ENCODE results near the gene PAOX. TPM values are rescaled to one million over a fixed set of nuclear protein-coding genes. Genes with fewer than 3 reads are reported as not detected.
"Not testable (repeated sequence)": the region's sequence is repeated elsewhere in the genome, so short reads cannot be mapped to it uniquely, and the experiment has no call there.

The PAOX gene
- total and polyA plus RNA-seq, 2 donors from 2014 or later = 7.0 to 14.4 TPM

DNA sequence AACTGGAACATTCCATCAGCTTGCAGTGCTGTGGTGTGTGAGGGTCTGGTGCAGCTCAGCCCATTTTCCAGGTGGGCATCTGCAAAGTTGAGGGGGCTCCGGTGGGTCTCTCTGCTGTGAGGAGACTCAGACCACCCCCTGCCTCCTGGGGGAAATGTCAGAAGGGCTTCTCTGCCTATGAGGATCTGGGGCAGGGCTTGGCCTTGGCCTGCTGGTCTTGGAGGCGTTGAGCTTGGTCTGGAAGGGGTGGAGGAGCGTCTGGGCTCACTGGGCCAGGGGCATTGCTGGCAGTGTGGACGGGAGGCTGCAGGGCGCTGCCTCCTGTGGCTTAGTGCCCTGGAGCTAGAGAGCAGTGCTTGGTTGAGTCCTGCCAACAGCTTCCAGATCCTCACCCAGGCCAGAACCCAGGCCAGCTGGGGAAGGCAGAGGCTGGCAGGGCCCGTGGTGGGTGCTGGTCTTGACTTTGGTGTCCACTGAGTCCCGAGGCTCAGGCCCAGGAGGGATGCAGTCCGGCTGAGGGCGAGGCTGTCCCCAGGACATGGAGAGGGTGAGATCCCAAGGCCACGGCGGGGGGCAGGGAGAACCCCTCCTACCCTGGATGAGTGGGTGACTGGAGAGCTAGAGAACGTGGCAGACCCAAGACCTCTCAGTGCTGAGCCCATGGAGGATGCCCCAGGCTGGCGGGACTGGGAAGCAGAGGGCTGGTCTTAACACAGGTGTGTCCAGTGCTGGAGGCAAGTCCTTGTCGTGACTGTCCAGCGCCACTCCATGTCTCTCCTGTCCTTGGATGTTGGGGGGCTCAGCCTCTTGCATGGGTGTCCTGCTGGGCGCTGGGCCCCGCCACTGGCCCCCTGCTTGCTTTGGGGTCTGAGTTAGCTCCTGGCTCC, 42.5 kb downstream of the PAOX start:
- TF ChIP-seq, protein P1, sequence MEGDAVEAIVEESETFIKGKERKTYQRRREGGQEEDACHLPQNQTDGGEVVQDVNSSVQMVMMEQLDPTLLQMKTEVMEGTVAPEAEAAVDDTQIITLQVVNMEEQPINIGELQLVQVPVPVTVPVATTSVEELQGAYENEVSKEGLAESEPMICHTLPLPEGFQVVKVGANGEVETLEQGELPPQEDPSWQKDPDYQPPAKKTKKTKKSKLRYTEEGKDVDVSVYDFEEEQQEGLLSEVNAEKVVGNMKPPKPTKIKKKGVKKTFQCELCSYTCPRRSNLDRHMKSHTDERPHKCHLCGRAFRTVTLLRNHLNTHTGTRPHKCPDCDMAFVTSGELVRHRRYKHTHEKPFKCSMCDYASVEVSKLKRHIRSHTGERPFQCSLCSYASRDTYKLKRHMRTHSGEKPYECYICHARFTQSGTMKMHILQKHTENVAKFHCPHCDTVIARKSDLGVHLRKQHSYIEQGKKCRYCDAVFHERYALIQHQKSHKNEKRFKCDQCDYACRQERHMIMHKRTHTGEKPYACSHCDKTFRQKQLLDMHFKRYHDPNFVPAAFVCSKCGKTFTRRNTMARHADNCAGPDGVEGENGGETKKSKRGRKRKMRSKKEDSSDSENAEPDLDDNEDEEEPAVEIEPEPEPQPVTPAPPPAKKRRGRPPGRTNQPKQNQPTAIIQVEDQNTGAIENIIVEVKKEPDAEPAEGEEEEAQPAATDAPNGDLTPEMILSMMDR (IDR thresholded peaks at IDR 0.05; ENCODE audit: borderline replicate concordance, extremely low read depth, insufficient read depth) = no peak
- FAIRE-seq (no peak), DNase-seq (peak in 2 of 5 donors; percentile 60 to 70)
- Histone ChIP-seq H3K4me1 (ENCODE audit: control insufficient read depth in 2 of 3, insufficient read depth in 2 of 3, low read depth in 1 of 3, low read length in 3 of 3) (peaks cover 0 to 2% (median 0%) of the 10 kb centered on the region in 3 donors), H3K9me3 (ENCODE audit: control insufficient read depth in 2 of 3, insufficient read depth in 1 of 3, low read length in 3 of 3) (no peaks in the 10 kb centered on the region), H3K4me3 (ENCODE audit: low read length in 3 of 3) (no peak overlapping the region), H3K27me3 (ENCODE audit: control insufficient read depth, insufficient read depth, low read length) (no peaks in the 10 kb centered on the region), H3K27ac (ENCODE audit: low read depth in 2 of 2, low read length in 2 of 2) (no peak overlapping the region), H3K9ac (ENCODE audit: low read length in 3 of 3) (no peak overlapping the region), H3K36me3 (ENCODE audit: control insufficient read depth in 2 of 3, insufficient read depth in 3 of 3, low read length in 3 of 3) (peaks cover 0 to 6% (median 5%) of the 10 kb centered on the region in 3 donors)
- intact Hi-C loops (cut with DNase I) = no loop called here

DNA sequence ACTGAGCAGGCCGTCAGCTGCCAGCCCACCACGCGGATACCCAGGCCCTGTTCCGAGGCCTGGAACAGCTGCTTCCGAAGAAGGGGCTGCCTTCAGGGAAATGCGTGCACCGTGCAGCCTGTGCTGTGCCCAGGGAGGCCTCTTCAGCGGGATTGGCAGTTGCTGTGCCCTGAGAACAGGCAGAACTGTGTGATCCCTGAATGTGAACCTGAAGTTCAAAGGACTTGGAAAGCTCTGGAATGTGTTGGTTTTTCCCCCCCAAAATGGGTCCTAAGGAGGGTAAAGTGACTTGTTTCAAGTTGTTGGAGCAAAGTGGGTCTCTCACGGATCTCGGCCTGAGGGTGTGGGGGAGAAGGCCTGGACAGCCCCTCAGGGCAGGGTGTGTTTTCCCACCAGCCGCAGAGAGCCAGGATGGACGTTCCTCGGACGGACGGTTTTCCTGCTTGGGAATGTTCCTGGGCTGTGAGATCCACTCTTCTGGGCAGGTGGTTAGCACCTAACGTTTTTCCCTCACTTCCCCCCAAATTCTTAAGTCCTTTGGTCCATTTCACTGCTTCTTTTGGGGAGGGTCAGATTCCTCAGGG, 43.3 kb downstream of the PAOX start:
- Histone ChIP-seq H3K4me3 (ENCODE audit: low read length in 3 of 3) (no peak overlapping the region), H3K27me3 (ENCODE audit: control insufficient read depth, insufficient read depth, low read length) (no peaks in the 10 kb centered on the region), H3K27ac (ENCODE audit: low read depth in 2 of 2, low read length in 2 of 2) (no peak overlapping the region), H3K9me3 (ENCODE audit: control insufficient read depth in 2 of 3, insufficient read depth in 1 of 3, low read length in 3 of 3) (no peaks in the 10 kb centered on the region), H3K4me1 (ENCODE audit: control insufficient read depth in 2 of 3, insufficient read depth in 2 of 3, low read depth in 1 of 3, low read length in 3 of 3) (peaks cover 0 to 2% (median 0%) of the 10 kb centered on the region in 3 donors), H3K9ac (ENCODE audit: low read length in 3 of 3) (no peak overlapping the region), H3K36me3 (ENCODE audit: control insufficient read depth in 2 of 3, insufficient read depth in 3 of 3, low read length in 3 of 3) (peaks cover 0 to 6% (median 5%) of the 10 kb centered on the region in 3 donors)
- DNase-seq (peak in 2 of 5 donors; percentile 23 to 42), FAIRE-seq (no peak)
- intact Hi-C loops (cut with DNase I) = no loop called here
- TF ChIP-seq, protein P1 (IDR thresholded peaks at IDR 0.05; ENCODE audit: borderline replicate concordance, extremely low read depth, insufficient read depth) = no peak

DNA sequence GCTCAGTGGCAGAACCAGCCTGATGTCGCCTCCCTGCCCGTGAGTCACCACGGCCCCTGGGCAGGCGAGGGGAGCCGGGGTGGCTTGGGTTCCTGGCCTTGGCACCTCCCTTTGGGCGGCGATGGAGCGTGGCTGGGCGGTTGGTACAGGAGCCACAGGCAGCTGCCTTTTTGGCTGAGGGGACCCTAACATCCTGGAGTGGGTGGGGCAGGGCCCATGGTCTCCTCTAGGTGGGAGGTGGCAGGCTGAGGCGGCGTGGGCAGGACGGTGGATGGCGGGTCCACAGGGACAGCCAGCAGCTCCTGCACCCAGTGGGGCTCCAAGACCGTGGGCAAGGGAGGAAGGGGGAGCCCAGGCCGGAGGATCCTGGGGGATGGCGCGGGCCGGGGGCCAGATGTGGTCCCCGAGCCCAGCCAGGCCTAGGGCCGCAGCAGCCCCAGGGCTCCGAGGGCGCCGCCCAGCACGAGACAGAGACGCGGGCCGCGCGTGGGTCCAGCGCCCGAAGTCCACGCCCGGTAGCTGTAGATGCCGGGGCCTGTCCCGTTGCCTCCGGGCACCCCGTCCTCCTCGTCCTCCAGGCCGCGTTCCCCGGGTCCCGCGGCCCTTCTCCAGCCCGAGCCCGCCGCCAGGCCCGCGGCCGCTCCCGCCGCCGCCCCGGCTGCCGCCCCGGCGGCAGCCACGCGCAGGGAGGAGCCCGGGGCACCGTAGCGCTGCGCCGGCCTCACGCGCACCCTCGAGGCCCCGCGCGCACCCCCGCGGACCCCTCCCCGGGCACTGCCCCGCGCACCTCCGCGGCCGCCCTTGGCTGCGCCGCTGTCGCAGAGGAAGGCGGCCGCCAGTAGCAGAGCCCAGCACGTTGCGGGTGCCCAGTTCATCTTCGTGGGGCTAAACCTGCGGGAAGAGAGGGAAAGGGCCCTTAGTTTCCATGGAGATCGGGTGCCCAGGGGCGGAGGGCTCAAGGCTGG, 44.0 kb downstream of the PAOX start:
- H3K27ac ChIP-seq (ENCODE audit: low read depth in 2 of 2, low read length in 2 of 2) = no peak overlapping the region
- peaks cover 0 to 5% (median 5%) of the 10 kb centered on the region in 3 donors for H3K36me3 ChIP-seq (ENCODE audit: control insufficient read depth in 2 of 3, insufficient read depth in 3 of 3, low read length in 3 of 3)
- FAIRE-seq (no peak), DNase-seq (peak in 4 of 5 donors; percentile 15 to 79 (median 49))
- intact Hi-C loops (cut with DNase I) = no loop called here
- TF ChIP-seq, protein P1 (IDR thresholded peaks at IDR 0.05; ENCODE audit: borderline replicate concordance, extremely low read depth, insufficient read depth) = no peak
- peaks cover 0 to 2% (median 0%) of the 10 kb centered on the region in 3 donors for H3K4me1 ChIP-seq (ENCODE audit: control insufficient read depth in 2 of 3, insufficient read depth in 2 of 3, low read depth in 1 of 3, low read length in 3 of 3)
- no peaks in the 10 kb centered on the region for H3K27me3 ChIP-seq (ENCODE audit: control insufficient read depth, insufficient read depth, low read length)
- no peak overlapping the region for H3K4me3 ChIP-seq (ENCODE audit: low read length in 3 of 3)
- no peaks in the 10 kb centered on the region for H3K9me3 ChIP-seq (ENCODE audit: control insufficient read depth in 2 of 3, insufficient read depth in 1 of 3, low read length in 3 of 3)
- no peak overlapping the region for H3K9ac ChIP-seq (ENCODE audit: low read length in 3 of 3)

DNA sequence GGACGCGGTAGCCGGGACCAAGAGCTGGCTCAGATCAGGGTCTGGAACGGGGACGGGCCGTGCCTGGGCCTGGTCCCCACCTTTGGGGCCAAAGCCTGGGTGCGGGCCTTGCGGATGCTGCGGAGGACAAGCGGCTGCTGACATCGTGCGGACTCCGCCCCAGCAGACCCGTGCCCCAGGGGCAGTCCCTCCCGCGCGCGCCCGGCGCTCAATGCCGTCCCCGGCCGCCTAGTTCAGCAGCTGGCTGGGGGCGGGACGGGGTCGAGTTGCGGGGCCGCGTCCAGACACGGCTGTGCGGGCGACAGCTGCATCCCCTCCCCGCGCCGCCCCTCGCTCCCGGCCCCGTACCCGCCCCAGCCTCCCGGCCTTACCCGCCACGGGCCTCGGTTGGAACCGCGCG, 45.0 kb downstream of the PAOX start:
- FAIRE-seq; H3K27ac ChIP-seq (ENCODE audit: low read depth in 2 of 2, low read length in 2 of 2); H3K9me3 ChIP-seq (ENCODE audit: control insufficient read depth in 2 of 3, insufficient read depth in 1 of 3, low read length in 3 of 3); H3K4me3 ChIP-seq (ENCODE audit: low read length in 3 of 3); H3K4me1 ChIP-seq (ENCODE audit: control insufficient read depth in 2 of 3, insufficient read depth in 2 of 3, low read depth in 1 of 3, low read length in 3 of 3); H3K36me3 ChIP-seq (ENCODE audit: control insufficient read depth in 2 of 3, insufficient read depth in 3 of 3, low read length in 3 of 3); H3K9ac ChIP-seq (ENCODE audit: low read length in 3 of 3); intact Hi-C loops (cut with DNase I); H3K27me3 ChIP-seq (ENCODE audit: control insufficient read depth, insufficient read depth, low read length): not testable (repeated sequence)
- peak in 1 of 5 donors; percentile 38 for DNase-seq

DNA sequence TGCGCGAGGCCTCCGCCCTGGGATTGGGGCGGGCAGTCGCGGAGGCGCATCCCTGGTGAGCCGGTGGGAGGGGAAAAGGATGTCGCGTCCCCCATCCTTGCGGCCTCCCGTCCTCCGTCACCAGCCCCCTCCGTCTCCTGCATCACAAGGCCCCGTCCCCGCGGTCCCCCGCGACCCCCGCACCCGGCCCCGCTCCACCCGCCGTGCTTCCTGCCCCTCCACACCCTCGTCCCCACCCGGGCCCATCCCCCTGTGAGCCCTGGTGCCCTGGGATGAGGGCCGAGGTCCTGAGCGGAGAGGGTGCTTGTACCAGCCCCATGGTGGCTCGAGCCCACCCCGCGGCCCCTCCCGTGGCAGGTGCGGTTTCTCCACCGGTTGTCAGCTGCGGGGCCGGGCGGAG, 45.5 kb downstream of the PAOX start, which contains the start of gene SPRN:
TSS of gene SPRN (minus strand) at position 25 of the 400 bp plus-strand sequence. CDS start 944 bp downstream, outside the sequence.
- H3K9ac ChIP-seq (ENCODE audit: low read length in 3 of 3); H3K27ac ChIP-seq (ENCODE audit: low read depth in 2 of 2, low read length in 2 of 2); H3K4me1 ChIP-seq (ENCODE audit: control insufficient read depth in 2 of 3, insufficient read depth in 2 of 3, low read depth in 1 of 3, low read length in 3 of 3); H3K36me3 ChIP-seq (ENCODE audit: control insufficient read depth in 2 of 3, insufficient read depth in 3 of 3, low read length in 3 of 3); H3K9me3 ChIP-seq (ENCODE audit: control insufficient read depth in 2 of 3, insufficient read depth in 1 of 3, low read length in 3 of 3); H3K27me3 ChIP-seq (ENCODE audit: control insufficient read depth, insufficient read depth, low read length); H3K4me3 ChIP-seq (ENCODE audit: low read length in 3 of 3); FAIRE-seq; intact Hi-C loops (cut with DNase I); DNase-seq: not testable (repeated sequence)

Measured in kidney (tissue), 14 donors.